ENCODE results near the gene NOX5.
"Not testable (repeated sequence)": the region's sequence is repeated elsewhere in the genome, so short reads cannot be mapped to it uniquely, and the experiment has no call there.

The NOX5 gene

GRCh38 chr15:69014454-69014853 lies at the start of gene NOX5:
Gene NOX5, plus strand, starts transcription at chr15:69014695. Its CDS starts 41 bp downstream, at chr15:69014736.
- no peak for FAIRE-seq

GRCh38 chr15:68966996-68967395 lies 47.5 kb upstream of the NOX5 start:
- no peak for FAIRE-seq
- DNase-seq (ENCODE audit: extremely low spot score, insufficient read length, low read depth) = no peak

More at GRCh38 chr15:69014454-69014853, at the start of gene NOX5:
- DNase-seq (ENCODE audit: extremely low spot score, insufficient read length, low read depth) = no peak

- DNase-seq (ENCODE audit: extremely low spot score, insufficient read length, low read depth) = no peak
- no peak for FAIRE-seq
Observed at GRCh38 chr15:68967948-68968347, 46.5 kb upstream of the NOX5 start.

- DNase-seq (ENCODE audit: extremely low spot score, insufficient read length, low read depth) (no peak), FAIRE-seq (no peak)
Observed at GRCh38 chr15:68969298-68969697, 45.2 kb upstream of the NOX5 start.

GRCh38 chr15:68972201-68973065 lies 42.1 kb upstream of the NOX5 start:
- DNase-seq (ENCODE audit: extremely low spot score, insufficient read length, low read depth) = no peak
- FAIRE-seq = no peak

GRCh38 chr15:68975651-68976160 lies 38.8 kb upstream of the NOX5 start:
- FAIRE-seq; DNase-seq (ENCODE audit: extremely low spot score, insufficient read length, low read depth): not testable (repeated sequence)

- DNase-seq (ENCODE audit: extremely low spot score, insufficient read length, low read depth); FAIRE-seq: not testable (repeated sequence)
Observed at GRCh38 chr15:68977426-68977825, 37.1 kb upstream of the NOX5 start.

GRCh38 chr15:68979006-68979405 lies 35.5 kb upstream of the NOX5 start:
- no peak for FAIRE-seq

GRCh38 chr15:68979816-68980215 lies 34.7 kb upstream of the NOX5 start:
- DNase-seq (ENCODE audit: extremely low spot score, insufficient read length, low read depth) = no peak
- no peak for FAIRE-seq

More at GRCh38 chr15:68979006-68979405, 35.5 kb upstream of the NOX5 start:
- DNase-seq (ENCODE audit: extremely low spot score, insufficient read length, low read depth) = no peak

- DNase-seq (ENCODE audit: extremely low spot score, insufficient read length, low read depth) (no peak), FAIRE-seq (no peak)
Observed at GRCh38 chr15:68980786-68981185, 33.7 kb upstream of the NOX5 start.

GRCh38 chr15:68981941-68982340 lies 32.6 kb upstream of the NOX5 start:
- DNase-seq (ENCODE audit: extremely low spot score, insufficient read length, low read depth) (no peak), FAIRE-seq (no peak)

GRCh38 chr15:68982976-68983563 lies 31.4 kb upstream of the NOX5 start:
- FAIRE-seq = no peak
- no peak for DNase-seq (ENCODE audit: extremely low spot score, insufficient read length, low read depth)

GRCh38 chr15:68983961-68984481 lies 30.5 kb upstream of the NOX5 start:
- DNase-seq (ENCODE audit: extremely low spot score, insufficient read length, low read depth) (no peak), FAIRE-seq (no peak)

GRCh38 chr15:68984586-68984985 lies 29.9 kb upstream of the NOX5 start:
- no peak for FAIRE-seq
- no peak for DNase-seq (ENCODE audit: extremely low spot score, insufficient read length, low read depth)

- FAIRE-seq (no peak), DNase-seq (ENCODE audit: extremely low spot score, insufficient read length, low read depth) (no peak)
Observed at GRCh38 chr15:68985361-68985891, 29.1 kb upstream of the NOX5 start.

GRCh38 chr15:68986322-68986721 lies 28.2 kb upstream of the NOX5 start:
- FAIRE-seq (no peak), DNase-seq (ENCODE audit: extremely low spot score, insufficient read length, low read depth) (no peak)

GRCh38 chr15:68987120-68987519 lies 27.4 kb upstream of the NOX5 start:
- FAIRE-seq = no peak
- DNase-seq (ENCODE audit: extremely low spot score, insufficient read length, low read depth) = no peak

GRCh38 chr15:68987676-68988075 lies 26.8 kb upstream of the NOX5 start:
- DNase-seq (ENCODE audit: extremely low spot score, insufficient read length, low read depth) (no peak), FAIRE-seq (no peak)

GRCh38 chr15:68989541-68990230 lies 24.8 kb upstream of the NOX5 start:
- DNase-seq (ENCODE audit: extremely low spot score, insufficient read length, low read depth) (no peak), FAIRE-seq (no peak)

Measured in GM18507 (cell line).